GM19023 (cell line): ENCODE results near the gene DBR1.
"Not testable (repeated sequence)": the region's sequence is repeated elsewhere in the genome, so short reads cannot be mapped to it uniquely, and the experiment has no call there.

ENCODE experiments used
- ATAC-seq: cut with Tn5 transposase; IDR thresholded peaks from one replicate; pipeline ENCODE4 v1.9.1; 2021; ENCODE audit warnings: mild to moderate bottlenecking, moderate library complexity; ENCODE audit not compliant: unreplicated experiment

The DBR1 gene

DNA sequence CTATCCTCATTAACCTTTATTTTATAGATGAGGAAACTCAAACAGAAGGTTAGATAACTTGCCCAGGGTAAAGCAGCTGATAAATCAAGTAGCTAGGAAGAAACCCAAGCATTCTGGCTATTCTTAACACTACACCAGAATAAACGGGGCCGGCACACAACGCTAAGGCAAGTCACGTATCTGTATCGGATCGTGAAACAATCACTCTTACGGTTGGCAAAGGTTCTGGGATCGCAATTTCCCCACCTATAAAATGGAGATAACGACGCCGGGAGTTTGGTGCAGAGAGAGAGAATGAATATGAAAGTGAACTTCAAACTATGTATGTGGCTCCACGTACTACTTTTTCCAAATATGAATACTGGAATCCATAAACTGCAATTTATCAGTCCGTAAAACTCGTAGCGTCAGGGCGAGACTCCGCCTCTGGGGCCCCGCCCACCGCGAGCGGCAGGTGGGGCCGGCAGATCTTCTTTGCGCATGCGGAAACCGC lies 12.1 kb upstream of the DBR1 start:
- peak; percentile 95 for ATAC-seq

DNA sequence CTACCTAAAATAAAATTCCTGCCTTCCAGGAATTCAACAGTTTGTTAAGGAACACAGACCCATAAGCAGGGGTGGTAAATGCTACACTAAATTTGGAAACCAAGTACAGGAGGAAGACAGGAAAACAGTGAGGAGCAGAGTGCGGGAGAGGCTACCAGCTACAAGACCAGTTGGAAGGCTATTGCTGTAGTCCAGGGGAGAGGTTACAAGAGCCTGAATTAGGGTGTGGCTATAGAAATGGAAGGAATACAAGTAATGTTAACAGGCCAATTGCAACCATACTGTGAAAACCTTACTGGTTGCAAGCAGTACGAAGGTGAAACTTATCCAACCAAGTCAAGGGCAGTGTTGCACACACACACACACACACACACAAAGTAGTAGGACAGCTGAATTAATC lies 11.5 kb upstream of the DBR1 start:
- ATAC-seq = no peak

DNA sequence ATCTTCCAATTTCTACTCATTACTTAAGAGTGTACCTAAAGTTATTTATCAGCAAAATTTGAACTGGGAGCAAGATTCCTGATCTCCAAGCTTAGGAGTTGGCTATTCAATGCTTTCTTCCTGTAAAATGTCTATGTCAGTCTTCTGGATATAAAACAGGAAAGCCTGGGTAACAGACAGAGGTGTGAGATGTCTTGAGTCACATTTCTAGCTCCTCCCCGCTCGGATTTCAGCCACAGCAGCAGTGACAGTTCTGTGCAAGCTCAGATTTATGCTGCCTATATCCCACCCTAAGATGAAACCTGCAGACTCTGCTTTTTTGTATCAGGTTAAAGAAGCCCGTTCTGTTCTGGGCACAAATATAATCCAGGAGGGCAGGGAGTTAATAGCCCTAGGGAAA lies 10.3 kb upstream of the DBR1 start:
- no peak for ATAC-seq

DNA sequence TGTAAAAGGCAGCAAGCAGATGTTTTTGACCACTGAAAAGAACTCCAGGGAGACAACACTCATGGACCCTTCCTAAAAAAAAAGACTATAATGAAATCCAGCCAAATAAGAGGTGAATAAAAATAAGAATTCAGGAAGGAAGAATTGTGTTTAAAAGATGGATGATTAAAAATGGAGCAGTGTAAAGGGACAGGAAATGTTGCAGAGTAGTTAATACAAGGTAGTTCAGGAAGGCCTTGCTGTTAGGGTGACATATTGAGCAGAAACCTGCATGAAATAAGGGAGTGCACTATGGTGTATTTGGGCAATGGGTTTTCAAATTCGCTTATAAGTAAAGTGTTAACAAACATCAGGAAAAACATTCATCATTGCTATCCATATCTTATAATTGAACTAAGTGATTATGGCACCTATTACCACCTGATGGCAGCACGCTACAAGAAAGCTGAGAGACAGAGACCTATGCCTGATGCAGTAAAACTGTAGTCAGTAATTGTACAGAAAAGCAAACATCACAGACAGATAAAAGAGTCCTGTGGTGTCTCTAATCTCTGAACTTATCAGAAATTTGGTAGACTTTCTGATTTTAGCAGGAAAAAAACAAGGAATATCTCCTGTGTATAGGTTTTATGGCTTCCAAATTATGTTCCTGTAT lies 5.8 kb upstream of the DBR1 start:
- no peak for ATAC-seq

DNA sequence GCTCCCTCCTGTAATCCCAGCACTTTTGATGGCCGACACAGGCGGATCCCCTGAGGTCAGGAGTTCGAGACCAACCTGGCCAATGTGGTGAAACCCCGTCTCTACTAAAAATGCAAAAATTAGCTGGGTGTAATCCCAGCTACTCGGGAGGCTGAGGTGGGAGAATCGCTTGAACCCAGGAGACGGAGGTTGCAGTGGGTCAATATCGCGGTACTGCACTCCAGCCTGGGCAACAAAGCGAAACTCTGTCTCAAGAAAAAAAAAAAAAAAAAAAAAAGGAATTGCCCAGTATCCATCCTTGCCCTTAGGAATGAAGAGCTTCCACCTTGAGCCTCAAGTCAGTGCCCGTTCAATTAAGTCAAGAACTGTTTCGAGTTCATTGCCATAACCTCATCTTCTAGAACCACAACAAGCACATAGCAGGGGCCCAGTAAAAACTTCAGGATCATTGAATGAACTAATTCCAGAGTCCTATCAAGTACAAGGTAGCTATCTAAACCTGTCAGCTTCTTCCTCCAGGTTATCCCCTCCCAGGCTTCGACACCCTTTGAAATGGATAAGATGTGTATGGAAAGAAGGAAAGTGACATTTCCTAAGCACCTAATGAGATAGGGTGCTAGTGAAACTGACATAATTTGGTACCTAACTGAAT lies 826 bp downstream of the DBR1 start:
- ATAC-seq = no peak

DNA sequence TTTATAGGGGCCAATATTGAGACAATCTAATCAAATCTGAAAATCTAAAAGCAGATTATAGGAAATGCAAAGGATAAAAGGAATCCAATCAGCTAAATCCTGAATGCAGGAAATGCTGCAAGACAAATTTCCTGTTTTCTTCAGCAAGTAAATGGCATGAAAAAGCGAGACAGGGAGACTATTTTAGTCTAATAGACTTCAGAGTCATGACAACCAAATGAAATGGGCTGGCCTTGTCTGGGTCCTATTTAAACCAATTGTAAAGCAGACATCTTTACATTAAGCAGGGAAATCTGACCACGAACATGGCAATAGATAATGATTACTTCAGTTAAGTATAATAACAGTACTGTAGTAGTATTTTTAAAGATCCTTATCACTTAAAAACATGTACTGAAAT lies 2.1 kb downstream of the DBR1 start:
- no peak for ATAC-seq

DNA sequence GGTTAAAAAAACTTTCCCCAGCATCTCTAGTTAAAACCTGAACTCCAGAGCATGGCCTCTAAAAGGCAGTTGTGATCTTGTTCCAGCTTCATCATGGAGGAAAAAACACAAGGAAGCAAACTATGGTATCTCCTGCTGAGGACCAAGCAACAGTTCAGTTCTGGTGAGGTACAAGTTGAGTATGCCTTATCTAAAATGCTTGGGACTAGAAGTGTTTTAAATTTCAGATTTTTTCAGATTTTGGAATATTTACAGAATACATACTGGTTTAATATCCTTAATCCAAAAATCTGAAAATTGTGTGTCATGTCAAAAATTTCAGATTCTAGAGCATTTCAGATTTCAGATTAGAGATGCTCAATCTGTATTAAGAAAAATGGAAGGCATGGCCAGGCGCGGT lies 9.7 kb downstream of the DBR1 start:
- no peak for ATAC-seq

DNA sequence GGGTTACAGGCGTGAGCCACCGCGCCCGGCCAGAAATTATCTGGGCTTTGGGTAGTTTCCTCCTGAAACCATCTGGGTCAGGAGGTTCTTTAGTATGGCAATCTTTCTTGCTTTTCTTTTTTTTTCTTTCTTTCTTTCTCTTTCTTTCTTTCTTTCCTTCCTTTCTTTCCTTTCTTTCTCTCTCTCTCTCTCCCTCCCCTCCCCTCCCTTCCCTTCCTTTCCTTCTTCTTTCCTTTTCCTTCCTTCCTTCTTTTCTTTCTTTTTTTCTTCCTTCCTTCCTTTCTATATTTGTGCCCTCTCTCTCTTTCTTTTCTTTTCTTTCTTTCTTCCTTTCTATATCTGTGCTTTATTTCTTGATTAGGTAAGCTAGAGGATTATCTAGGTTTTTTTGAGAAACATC lies 17.0 kb downstream of the DBR1 start:
- no peak for ATAC-seq

DNA sequence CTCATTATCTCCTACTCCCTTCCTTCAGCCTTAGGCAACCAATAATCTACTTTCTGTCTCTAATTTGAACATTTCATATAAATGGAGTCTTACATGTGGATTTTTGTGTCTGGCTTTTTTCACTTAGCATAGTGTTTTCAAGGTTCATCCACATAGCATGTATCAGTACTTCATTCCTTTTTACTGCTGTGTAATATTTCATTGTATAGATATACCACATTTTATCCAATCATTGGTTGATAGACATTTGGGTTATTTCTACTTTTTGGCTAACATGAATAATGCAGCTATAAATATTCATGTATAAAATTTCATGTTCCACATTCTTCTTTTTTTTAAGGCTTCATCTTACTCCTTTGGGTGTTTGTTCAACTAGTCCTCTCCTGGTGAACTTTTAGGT lies 20.2 kb downstream of the DBR1 start:
- no peak for ATAC-seq

DNA sequence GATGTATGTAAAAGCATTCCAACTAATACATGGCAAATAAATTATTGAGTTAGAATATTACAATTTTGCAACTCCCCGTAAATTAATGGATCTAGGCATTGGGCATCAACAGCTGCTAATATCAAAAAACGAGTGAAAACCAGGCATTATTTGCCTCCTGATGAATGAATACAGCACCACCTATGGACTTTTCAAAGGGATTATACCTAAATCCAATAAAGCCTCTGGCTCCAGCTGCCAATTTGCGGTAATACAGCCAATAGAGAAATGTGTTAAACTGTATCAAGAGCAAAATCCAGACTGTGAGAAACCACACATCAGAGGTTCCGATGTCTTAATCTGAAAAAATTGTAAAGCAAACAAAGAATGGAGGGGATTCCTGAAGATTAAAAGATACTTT lies 26.2 kb downstream of the DBR1 start:
- no peak for ATAC-seq

DNA sequence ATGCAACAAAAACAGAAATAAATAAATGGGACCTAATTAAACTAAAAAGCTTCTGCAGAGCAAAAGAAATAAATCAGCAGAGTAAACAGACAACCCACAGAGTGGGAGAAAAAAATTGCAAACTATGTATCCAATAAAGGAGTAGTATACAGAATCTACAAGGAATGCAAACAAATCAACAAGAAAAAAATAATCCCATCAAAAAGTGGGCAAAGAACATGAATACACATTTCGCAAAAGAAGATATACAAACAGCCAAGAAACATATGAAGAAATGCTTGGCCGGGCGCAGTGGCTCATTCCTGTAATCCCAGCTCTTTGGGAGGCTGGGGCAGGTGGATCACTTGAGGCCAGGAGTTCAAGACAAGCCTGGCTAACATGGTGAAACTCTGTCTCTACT lies 32.5 kb downstream of the DBR1 start:
- ATAC-seq = not testable (repeated sequence)

DNA sequence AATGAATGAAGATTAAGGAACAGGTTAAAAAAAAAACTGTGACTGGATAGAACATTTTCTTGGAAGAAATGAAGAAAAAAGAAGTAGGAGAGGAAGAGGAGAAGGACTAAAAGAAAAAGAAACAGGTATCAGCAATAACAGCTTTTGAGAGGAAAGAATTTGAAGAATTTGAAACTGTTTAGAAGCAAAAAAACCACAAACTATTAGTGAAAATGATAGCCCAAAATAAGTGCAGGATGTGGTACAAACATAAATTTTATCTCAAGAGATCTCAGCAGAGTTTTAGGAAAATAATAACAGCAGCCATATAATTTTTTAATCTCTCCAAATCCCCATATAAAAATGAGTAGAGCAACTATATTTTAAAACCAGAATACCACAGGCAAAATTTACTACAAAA lies 33.8 kb downstream of the DBR1 start:
- no peak for ATAC-seq

DNA sequence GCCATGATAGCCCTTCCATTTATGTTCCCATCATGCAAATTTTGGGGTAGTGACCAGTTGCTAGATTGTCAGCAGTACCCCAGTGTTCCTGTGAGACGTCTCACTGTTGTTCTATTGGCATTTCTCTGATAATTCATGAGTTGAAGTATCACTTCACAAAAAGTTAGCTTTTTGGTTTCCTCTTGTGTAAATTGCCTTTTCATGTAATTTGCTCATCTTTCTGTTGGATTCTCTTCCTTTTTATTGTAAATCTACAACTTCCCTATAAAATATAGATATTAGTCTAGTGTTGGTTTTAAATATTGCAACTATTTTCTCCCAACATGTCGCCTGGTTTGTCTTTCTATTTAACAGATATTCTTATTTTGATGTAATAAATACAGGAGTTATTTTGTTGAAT lies 35.0 kb downstream of the DBR1 start:
- ATAC-seq = no peak

DNA sequence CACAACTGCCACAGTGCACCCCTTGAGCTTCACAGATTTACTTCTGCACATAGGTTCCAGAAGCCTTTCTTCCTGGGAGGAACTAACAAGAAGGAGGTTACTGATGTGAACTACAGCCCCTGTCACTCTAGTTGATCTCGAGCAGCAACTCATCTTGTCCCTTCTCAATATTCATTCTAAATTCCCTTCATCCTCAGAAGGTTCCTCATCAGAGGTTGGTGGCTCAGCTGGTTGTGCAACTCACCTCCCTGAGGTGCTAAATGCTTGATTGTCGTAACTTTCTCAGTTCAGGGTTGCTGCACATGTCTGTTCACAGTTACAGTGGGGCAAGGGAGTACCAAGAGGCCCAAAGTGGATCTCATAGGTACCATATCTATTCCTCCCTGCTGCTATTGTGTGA lies 36.9 kb downstream of the DBR1 start:
- no peak for ATAC-seq

DNA sequence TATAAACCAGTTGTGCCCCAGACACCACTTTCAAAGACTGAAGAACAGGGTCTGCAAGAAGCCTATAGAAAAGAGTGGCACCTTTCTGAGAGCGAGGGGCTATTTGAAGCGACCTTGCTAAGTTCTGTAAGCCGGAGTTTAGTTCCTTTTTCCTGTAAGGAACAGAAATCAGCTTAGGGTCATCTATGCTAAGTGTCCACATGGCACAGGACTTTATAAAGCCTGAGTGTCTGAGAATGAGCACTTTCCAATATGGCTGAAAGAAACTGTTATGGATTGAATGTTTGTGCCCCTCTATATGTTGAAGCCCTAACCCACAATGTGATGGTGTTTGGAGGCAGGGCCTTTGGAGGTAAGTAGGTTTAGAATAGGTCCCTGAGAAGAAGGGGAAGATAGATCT lies 38.5 kb downstream of the DBR1 start:
- ATAC-seq = no peak

DNA sequence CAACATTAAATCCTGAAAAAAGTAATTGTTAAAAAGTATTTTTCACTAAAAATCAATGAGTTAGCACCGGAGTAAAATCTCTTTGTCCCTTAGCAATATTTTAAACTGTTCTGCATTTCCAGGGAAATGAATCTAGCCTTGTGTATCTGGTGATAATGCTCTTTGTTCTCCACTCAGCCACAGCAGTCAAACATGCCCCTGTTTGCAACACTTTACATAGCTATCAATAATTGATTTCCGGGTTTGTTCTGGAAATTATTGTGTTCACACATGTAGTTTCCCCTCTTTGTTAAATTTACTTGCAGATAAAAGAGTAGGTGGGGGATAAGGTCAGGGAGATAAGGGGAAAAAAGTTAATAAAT lies 38.9 kb downstream of the DBR1 start:
- ATAC-seq = no peak

DNA sequence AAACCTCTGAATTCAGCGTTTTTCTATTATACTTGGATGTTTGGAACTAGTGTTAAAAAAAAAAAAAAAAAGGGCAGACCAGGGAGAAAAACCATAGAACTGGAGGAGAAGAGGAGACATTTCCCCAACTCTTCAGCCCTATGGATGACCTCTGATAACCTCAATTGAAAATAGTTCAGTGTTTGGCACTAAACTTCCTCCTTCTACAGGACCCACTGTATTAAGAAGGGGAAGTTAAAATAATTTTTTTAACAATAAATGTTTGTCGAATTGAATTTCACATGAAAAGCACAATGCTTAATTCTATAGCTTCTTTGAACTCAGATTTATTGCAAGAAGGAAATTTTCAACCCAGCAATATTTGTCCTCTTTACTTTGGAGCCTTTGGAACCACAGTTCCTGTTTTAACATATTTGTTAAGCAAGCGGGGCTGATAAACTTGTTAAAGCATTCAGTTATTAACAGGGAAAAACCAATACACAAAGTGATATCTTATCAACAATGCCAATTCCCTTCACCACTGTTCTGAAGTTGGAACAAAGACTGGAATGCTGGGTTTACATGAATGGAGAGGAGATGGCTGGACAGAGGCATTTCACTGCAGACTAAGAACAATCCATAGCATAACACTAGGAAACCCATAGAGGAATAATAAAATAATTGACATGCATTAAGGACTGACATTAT lies 39.4 kb downstream of the DBR1 start:
- ATAC-seq = no peak

DNA sequence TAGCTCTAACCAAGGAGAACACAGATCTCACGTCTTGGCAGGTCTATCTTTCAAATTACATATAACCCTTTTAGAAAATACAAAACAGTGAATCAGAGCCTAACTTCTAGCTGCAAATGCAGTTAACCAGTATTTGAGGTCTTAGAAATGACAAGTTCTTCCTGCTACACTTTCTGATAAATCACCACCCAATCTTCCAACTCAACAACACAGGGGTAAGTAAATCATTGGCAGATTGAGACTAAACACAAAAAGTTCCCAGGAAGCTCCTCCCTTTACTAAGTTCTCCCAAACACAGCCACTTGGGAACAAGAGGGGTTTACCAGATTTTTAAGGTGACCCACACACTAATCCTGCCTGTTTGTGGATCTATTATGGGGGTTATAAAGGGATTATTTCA lies 42.5 kb downstream of the DBR1 start, which contains the start of gene A4GNT:
A4GNT (minus strand) TSS at position 152 of the 400 bp plus-strand sequence. CDS start 1,134 bp downstream, outside the sequence.
- no peak for ATAC-seq

DNA sequence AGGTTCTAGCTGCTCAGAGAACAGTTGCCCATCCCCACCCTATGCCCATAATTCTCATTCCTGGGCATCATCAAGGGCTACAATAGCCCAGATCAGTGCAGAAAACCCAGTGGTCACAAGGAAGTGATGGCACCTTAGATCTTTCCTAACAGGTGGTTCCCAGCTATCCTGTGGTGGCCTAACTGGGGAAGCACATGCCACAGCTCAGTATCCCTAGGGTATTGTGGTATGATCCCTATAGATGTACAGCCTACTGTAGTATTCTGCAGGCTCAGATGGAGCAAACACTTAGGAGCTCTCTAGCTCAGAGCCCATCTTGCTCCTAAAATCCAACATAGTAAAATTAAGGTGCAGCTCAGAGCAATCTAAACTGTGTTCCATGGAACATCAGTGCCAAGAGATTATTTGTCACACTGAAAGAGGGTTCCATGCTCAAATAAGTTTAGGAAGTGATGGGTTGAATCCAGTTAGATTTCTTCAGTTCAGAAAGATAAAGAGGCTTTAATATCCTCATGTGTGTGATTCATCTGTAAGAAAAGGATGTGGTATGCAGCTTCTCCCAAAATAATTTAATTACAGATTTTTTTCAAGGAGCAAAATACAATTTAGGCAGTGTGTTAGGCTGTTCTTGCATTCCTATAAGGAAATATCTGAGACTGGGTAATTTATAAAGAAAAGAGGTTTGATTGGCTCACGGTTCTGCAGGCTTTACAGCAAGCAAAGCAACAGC lies 46.9 kb downstream of the DBR1 start:
- no peak for ATAC-seq

DNA sequence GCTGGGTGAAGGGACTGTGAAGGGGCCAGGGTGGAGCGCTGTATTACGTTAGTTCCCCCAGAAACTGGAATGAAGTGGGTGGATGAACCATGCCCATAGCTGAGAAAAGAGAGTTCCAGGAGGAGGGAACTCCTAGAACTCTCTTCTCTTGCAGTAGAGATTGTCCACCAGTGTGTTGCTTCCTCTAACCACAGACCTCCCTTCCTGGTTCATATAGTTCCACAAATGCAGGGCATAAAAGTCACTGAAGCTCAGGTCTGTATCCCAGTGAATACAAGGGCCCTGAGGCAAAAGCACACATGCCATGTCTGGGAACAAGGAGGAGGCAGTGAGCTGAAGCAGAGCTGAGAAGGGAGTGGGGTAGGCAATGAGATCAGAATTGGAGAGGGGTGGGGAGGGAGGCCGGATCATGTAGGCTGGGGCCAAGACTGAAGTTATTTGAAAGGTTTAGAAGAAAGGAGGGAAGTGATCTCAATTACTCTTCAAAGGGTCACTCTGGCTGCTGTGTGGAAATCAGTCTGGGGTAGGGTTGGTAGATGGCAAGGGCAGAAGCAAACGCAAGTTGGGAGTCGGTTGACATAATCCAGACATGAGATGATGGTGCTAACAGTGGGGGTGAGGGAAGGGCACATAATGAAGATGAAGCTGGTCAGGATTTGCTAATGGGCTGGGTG lies 49.0 kb downstream of the DBR1 start:
- ATAC-seq = no peak
